ENCODE measurements around the gene PTPRE. TPM values are rescaled to one million over a fixed set of nuclear protein-coding genes. Genes with fewer than 3 reads are reported as not detected.

Gene PTPRE
- total RNA-seq, 2 experiments from 2014 or later = 33.3 to 38.3 TPM

DNA sequence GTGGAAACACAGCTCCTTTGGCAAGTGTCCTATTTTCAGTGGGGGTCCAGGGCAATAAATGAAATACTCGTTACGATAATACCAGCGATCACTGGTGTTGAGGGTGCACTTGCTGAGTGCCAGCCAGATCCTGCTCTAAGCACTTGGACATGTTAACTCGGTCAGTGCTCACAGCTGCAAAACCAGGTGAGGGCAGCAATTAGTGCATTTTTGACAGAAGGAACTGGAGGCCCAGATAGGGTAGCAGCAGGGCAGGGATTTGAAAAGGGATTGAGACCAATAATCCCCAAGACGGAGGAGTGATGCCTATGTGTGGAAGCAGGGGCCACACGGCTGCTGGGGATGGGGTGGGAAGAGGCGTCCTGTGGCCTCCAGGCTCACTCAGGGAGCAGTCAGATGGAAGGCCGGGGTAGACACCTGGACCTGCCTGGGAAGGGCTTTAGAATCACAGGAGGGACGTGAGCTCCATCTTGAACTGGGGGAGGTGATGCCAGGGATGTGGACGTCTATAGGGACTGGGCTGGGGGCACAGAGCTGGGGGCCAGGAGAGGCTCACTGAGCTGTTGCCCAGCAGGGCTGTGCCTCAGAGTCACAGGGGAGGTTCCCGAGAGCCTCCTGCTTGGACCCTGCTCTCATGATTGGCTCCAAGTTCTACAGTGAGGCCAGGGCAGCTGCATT lies 14.3 kb downstream of the PTPRE start:
- POLR2A ChIA-PET = no interaction called here
- CTCF ChIA-PET = no interaction called here

DNA sequence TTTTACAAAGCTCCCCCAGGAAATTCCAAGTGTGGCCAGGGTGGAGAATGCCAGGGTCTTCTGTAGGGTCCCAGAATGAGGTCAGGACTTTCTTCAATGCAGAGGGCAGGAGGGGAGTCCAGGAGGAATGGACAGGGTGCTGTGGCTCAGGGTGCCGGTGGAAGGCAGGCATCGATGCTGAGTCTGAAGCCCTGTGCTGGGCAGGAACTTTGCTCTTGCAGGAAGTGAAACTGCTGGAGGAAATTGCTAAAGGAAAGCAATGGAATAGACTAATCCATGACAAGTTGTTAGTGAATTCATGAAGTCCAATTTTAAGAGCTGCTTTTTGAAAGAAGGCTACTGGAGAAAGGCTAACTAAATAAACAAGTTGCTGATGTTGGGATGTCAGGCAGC lies 14.8 kb downstream of the PTPRE start:
- POLR2A ChIA-PET = no interaction called here
- CTCF ChIA-PET = no interaction called here

DNA sequence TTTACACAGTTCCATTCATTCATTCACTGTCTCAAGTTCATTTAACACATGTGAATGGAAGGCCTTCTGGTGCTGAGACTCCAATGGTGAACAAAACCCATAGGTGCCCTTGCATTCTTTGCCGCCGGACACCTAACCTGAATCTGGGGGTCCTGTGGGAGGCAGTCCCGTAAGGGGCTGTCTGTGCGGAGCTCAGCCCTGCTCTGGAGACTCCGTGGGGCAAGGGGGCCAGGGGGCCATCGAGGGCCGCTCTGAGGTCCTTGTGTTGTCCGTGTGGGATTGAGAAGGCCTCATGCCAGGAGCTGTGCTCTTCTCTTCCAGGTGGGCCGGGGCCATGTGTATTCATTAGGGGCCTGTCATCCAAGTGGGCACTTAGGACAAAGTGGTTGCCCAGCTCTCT lies 15.3 kb downstream of the PTPRE start:
- ChIA-PET POLR2A (no interaction called here), CTCF (no interaction called here)

DNA sequence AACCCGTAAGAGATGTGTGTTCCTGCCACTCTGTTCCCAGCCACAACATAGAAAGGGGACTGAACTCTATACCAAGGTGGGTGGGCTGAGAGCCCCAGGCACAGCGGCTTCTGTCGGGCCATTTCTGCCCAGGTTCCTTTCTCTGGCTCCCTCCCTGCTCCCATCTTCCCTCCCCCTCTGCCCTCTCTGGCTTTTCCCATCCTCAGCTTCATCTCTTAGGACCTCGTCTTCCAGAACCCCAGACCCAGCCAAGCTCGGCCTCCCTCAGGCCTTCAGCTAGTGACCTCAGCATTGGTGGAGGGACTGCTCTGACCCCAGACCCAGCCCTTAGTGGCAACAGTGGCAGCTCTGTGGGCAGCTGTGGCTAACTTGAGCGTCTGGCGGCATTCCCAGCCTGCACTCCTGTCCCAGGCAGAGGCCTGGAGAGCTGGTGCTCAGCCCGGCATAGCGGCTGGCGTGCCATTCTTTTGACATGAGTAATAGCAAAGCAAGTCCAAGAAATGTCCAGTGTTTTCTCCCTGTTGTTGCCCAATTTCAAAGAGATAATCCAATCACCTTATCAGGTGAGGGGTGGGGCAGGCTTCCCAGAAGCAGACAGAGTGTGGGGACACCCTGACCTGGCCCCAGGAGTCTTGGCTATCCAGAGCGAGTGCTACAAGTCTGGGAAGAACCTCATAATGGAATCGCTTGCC lies 15.9 kb downstream of the PTPRE start:
- POLR2A ChIA-PET = no interaction called here
- CTCF ChIA-PET = no interaction called here

DNA sequence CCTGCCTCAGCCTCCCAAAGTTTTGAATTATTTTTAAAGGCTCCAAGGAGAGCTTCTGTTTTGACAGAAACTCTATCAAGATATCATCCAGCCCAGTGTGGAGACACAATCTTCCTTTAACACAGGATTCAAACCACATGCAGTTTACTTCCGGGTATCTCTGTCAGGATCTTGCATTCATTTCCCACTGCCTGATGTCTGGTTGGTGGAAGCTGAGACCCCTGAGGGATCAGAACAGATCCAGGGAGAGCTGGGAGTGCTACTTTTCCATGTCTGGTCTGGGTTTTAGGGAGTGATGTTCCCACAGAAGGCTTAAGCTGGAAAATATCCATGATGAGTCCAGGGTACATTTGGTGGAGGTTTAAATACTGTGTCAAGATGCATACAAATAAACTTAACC lies 16.7 kb downstream of the PTPRE start:
- CTCF ChIA-PET = no interaction called here
- POLR2A ChIA-PET = no interaction called here

DNA sequence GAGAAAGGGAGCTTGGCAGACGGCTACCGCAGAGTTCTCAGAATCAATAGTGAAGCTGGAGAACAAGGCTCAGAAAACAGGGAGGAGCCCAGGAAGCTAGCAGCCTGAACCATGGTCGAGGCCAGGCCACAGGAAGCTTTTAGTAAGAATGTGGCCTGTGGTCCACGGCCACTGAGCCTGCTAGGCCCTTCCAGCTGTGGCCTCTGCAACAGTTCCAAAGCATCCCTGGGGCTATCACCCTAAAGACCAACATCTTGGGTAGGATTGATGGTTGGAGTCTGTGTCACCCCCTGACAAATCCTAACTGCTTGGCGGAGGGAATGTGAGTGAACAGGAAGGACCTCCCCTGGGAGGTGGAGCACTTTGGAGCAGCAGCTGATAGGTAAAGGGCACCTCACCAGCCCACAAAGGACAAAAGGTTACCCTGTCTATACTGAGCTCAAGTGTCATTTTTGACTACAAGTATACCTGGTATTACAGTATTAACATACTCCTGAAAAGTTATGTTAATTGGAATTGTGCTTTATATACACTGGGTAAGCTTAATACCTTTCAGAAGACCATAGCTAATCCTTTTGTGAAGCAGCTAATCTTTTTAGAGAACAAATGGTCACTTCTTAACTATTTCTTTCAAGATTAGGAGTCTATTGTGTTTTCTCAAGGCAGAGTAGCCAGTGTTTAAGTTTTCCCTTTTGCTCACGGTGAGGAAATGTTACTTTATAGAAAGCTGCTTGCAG lies 18.7 kb downstream of the PTPRE start:
- ChIA-PET CTCF (interaction anchor here (1.6 kb wide), 1 partner anchor 85 kb away, joined by 6 read pairs; no protein-coding TSS in a partner anchor), POLR2A (no interaction called here)

DNA sequence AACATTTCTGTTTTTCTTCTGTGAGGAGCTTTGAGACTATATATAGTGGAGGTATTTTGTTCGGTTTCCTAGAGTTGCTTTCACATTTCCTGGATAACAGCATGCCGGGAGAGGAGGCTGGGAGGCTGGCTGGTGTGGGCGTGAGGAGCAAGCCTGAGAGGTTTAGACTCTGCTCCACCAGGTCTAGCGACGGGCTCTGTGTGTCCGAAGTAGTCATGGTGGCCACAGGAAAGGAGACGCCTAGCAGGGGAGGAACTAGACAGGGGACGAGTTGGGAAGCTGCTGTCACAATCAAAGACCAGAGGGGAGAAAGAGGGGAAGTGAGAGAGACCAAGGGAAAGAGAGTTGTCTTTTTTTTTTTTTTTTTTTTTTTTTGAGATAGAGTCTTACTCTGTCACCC lies 19.6 kb downstream of the PTPRE start:
- ChIA-PET POLR2A (no interaction called here), CTCF (interaction anchor here (0.7 kb wide), 1 partner anchor 56 kb away, joined by 4 read pairs; no protein-coding TSS in a partner anchor)

DNA sequence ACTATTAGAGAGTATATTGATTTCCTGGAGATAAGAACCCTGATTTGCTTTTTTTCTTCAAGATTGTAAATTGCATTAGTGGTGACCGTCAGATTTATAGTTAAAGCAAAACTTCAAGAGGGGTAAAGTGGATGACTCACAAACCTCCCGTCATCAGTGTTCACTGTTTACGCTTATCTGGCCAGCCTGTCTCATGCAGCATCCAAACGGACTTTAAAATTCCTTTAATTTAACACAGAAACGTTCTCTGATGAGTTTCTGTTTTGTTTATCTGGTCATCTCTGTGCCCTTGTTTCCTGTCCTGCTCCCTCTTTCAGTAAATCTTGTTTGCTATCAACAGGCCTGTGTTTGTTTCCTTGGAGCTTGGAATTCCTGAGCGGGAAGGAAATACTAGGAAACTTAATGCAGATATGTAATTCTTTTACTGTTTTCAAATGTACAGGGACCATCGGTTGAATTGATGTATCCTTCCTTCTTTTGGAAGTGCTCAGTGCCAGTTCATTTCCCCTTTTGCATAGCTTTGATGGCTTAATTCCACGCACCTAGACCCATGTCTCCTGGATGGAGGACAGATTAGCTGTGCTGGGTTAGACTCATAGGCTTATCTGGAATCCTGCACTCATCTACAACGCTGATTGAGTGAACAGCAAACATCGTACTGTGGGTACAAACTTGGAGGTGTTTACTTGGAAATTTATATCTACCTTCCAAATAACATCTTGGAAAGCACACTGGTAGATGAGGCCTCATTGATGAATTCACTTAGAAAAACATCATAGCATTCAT lies 21.3 kb downstream of the PTPRE start:
- ChIA-PET POLR2A (no interaction called here), CTCF (interaction anchor here (1.0 kb wide), 1 partner anchor 93 kb away, joined by 3 read pairs; no protein-coding TSS in a partner anchor)

DNA sequence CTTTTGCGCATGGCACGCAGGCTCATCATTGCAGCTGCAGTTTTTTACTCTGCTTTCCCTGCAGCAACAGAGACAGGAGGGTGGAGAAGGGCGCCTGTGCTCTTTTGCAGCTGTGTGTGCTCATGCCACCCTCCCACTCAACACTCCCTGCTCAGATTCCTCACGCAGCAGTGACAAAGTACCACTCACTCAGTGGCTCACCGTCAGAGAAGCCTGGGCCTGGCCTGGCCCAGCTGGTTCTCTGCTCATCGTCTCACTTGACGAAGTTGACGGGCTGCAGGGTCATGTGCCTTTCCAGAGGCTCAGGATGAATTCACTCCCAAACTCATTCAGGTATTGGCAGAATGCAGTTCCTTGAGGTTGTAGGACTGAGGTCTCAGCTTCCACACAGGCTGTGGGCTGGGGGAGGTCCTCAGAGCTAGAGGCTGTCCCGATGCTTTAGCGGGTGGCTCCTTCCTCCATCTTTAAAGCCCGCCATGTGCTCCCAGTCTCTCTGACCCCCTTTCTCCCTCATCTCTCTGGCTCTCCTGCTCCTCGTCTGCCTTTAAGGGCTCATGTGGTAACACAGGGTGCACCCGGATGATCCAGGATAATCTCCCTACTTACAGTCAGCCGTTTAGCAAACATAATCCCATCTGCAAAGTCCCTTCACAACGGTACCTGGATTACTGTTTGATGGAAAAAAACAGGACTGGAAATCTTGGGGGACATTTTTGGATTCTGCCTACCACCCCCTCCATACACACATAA lies 25.8 kb downstream of the PTPRE start:
- POLR2A ChIA-PET = no interaction called here
- CTCF ChIA-PET = interaction anchor here (0.7 kb wide), 1 partner anchor 79 kb away, joined by 3 read pairs; no protein-coding TSS in a partner anchor

DNA sequence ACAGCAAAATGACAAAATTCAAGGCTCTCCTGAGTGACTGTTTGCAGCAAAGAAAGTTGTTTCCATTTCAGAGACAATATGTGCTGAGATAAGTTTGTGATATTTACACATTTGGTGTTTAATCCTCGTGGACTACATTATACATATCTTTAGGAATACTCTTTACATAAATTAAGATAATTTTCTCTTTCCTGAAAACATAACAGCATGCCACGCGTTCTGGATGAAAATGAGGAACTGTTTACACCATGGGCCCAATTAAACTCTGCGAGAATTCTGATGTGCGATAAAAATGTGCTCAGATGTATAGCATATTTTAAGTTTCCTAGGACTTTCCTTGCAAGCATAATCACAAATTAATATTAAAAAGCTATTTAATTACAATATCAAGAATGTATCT lies 26.4 kb downstream of the PTPRE start:
- ChIA-PET POLR2A (no interaction called here), CTCF (no interaction called here)

DNA sequence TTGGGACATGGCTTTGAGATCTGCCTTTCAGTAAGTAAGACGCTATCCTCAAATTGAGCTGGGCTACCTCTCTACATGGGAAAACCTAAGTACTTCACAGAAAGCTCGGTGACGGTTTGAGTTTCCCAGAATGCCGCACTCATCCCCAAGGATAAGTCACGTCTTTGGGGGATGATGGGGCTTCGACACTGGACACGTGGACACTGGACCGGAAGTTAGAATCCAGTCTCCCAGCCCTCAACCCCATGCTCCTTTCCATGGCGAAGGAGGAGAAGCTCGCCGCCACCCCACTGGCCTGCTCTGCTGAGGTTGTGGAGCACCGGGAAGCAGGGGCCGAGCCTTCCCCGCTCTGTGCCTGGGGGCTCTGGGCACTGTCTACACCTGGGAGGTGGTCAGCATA lies 27.5 kb downstream of the PTPRE start:
- CTCF ChIA-PET = no interaction called here

DNA sequence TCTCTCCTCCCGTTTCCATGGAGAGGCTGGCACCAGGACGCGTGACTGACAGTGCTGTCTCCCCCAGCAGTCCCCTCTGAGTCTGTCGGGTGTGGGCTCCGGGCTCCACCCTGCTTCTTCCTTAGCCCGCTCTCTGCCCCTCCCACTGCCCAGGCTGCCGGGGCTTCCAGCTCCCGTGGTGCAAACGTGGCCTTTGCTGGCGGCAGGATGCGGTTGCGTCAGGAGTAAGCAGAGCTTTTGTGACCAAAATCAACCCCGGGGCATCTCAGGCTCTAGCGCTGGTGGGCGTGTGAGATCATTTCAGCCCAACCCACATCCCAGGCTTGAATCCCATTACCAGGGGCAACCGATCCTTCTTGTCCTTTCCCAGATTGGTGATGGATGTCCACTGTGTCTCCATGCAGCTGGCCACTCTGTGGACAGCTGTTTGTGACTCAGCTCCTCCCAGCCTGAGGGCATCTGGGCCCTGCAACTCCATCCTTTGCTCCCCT lies 28.2 kb downstream of the PTPRE start:
- CTCF ChIA-PET = no interaction called here
- POLR2A ChIA-PET = interaction anchor here (1.2 kb wide), 1 partner anchor 77 kb away, joined by 3 read pairs; no protein-coding TSS in a partner anchor

More for the DNA sequence above, 27.5 kb downstream of the PTPRE start:
- POLR2A ChIA-PET = interaction anchor here (1.2 kb wide), 1 partner anchor 78 kb away, joined by 3 read pairs; no protein-coding TSS in a partner anchor

DNA sequence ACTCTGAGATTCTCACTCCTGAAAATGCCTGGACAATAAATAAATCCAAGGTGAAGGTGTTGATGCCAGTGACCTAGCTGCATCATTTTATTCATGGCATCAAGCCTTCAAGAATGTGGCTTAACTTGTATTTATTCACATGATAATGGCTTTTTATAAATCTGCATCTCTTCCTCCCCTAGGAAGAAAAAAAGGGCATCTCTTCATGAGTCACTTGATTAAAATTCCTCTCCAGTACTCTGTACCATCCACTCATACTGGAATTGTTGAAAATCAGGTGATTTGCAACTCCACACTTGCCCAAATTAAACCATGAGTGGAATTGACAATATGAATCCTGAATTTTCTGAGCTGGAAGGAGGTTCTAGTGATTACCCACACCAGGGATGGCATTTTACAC lies 30.2 kb downstream of the PTPRE start:
- CTCF ChIA-PET = no interaction called here
- POLR2A ChIA-PET = no interaction called here

DNA sequence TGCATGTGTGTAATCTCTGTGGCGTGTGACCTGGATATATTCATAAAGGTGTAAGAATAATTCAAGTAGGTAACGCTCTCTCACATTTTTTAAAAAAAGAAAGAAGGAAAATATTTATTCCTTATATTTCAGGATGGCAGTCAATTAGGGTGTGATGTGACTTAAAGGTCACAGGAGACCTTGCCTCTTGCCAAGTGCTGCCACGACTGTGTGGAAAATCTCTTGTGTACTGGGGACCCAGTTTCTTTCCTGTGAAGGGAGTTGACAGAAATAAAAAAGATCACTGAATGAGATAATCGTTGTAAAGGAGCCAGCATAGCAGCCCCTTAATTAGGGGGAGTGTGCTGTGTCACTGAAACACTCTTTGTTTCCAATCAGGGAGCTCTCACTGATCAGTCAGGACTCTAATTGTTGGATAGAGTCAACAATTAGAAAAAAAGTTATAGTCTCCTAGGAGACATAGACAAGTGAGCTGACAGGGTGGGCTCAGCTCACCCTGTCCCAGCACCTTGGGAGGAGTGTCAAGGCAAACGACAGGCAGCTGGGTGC lies 31.1 kb downstream of the PTPRE start:
- ChIA-PET POLR2A (no interaction called here), CTCF (no interaction called here)

DNA sequence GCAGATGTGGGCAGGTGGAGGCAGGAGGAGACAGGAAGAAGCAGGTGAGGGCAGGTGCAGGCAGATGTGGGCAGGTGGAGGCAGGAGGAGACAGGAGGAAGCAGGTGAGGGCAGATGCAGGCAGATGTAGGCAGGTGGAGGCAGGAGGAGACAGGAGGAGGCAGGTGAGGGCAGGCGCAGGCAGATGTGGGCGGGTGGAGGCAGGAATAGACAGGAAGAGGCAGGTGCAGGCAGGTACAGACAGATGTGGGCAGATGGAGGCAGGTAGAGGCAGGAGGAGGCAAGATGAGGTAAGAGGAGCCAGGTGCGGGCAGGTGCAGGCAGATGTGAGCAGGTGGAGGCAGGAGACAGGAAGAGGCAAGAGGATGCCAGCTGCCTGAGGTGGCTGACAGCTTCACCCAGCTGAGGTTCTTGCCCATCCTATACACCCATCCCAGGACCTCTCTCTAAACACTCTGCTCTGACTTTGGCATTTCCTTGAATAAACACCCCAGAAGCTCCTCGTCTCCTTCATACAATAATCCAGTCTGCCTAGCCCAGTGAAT lies 33.0 kb downstream of the PTPRE start:
- POLR2A ChIA-PET = no interaction called here
- CTCF ChIA-PET = no interaction called here

DNA sequence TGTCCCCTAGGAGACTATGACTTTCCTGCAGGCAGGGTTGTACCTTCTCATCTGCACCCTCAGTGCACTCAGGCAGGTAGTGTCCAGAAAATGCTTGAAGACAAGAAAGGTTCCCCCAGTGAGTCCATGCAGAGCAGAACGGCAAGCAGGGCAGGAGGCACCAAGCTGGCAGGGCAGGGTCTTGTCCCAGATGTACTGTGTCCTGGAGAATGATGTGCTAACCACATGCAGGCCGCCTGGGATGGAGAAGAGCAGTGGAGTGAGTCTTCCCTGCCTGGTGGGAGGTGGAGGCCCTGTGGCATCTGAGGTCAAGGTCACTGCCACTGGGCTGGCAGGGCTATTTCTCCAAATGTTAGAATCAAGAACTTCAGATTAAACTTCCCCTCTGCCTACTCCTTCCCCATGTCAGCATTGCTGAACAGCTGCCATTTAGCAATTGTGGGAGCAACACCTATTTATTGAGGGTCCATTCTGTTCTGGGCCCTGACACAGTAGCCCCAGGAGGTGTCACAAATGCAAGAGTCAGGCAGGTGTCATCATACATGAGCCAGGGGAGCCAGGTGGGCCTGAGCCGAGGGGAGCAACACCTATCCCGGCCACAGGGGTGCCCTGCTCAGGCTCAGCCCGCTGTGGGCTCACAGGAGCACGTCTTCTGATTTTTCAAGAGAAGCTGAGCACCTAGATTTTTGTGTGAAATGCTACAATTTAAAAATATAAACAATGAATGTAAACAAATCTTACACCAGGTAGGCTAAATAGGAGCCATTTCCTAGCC lies 34.1 kb downstream of the PTPRE start:
- ChIA-PET CTCF (no interaction called here), POLR2A (no interaction called here)

DNA sequence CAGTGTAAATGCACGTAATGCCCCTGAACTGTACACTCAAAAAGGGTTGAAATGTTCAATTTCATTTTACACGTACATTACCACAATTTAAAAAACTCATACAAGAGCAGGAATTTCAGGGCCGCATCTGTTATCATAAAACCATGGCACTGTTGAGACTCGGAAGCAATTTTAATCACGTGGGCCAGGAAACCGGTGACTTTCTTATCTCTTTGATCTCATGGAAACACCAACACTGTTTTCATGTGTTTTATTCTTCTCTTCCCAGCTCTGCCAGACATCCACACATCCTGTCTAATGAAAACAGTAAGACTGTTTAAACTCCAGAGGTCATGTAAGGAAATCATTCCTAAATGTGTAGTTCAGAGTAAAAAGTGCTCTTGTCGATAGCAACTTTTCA lies 35.9 kb downstream of the PTPRE start:
- ChIA-PET POLR2A (no interaction called here), CTCF (no interaction called here)

DNA sequence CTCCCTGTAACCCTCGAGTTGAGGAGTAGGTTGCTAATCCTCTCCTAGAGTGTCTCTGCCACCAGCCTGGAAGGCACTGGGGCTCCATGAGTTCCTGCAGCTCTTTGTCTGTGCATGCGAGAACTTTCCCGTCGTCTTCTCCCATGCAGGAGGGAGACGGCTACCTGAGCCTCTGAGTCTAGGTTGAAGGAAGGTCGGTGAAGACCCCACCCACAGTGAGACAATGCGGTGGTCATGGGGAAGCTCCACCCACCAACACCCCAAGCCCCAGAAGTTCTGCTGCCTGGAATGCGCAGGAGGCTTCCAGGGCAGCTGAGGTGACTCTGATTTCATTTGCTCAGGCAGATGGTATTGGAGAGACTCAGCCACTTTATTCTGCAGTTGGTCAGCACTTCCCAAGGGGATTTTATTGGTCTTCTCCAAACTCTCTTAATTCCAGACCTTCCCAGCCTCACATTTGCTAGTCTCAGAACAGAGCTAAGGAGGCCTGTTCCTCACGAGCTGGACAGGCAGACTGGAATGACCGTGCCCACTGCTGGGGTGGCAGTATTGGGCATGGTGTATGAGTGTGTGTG lies 36.5 kb downstream of the PTPRE start:
- ChIA-PET CTCF (no interaction called here), POLR2A (no interaction called here)

Measured in activated CD8-positive, alpha-beta memory T cell treated with anti-CD3 and anti-CD28 coated beads for 36 hours (primary cell).